K562 (cell line): Measurements from ENCODE around the gene TP53RK. TPM values are rescaled to one million over a fixed set of nuclear protein-coding genes. Genes with fewer than 3 reads are reported as not detected.

Experiments
- ATF4 ChIP-seq: fragments of 450-650 bp; formaldehyde crosslinking; IDR thresholded peaks from 2 replicates; pipeline ENCODE4 v1.4.0; 2022; ENCODE audit warnings: mild to moderate bottlenecking, moderate library complexity
- BCL6 ChIP-seq: fragments of 250-450 bp; sonication (Bioruptor Pico); IDR thresholded peaks from 2 replicates; pipeline ENCODE4 v1.4.0; 2020
- E4F1 ChIP-seq: fragments of 250-450 bp; sonication (Bioruptor Pico); IDR thresholded peaks from 2 replicates; pipeline ENCODE4 v1.5.0; 2021; ENCODE audit warnings: mild to moderate bottlenecking, borderline replicate concordance
- ETV1 ChIP-seq: fragments of 450-650 bp; conservative IDR thresholded peaks from 2 replicates; pipeline ENCODE4 v1.6.1; 2016; ENCODE audit warnings: missing genetic modification characterization, control low read depth, low read depth, missing compliant biosample characterization
- HINFP ChIP-seq: fragments of 450-650 bp; conservative IDR thresholded peaks from 2 replicates; pipeline ENCODE4 v1.6.1; 2016; ENCODE audit warnings: missing genetic modification characterization, low read depth, mild to moderate bottlenecking, control low read depth, missing compliant biosample characterization
- HMG20B ChIP-seq: fragments of 250-450 bp; sonication (Bioruptor Pico); IDR thresholded peaks from 2 replicates; pipeline ENCODE4 v1.5.0; 2021; ENCODE audit warnings: mild to moderate bottlenecking
- MCM7 ChIP-seq, 2 experiments: fragments of 450-650 bp; IDR thresholded peaks; 2 replicates each; pipeline ENCODE4 v1.6.1; 2016 to 2018
- NFE2 ChIP-seq: IDR thresholded peaks from 2 replicates; pipeline ENCODE4 v1.6.1; 2014; ENCODE audit warnings: antibody characterized with exemption, low read depth
- PML ChIP-seq: IDR thresholded peaks from 2 replicates; pipeline ENCODE4 v1.6.1; 2012; ENCODE audit warnings: low read length, inconsistent platforms
- RBM14 ChIP-seq: fragments of 200-400 bp; formaldehyde crosslinking; IDR thresholded peaks from 2 replicates; pipeline ENCODE4 v1.6.1; 2018; ENCODE audit warnings: low read depth, mild to moderate bottlenecking, low read length, moderate library complexity, borderline replicate concordance; ENCODE audit not compliant: insufficient read depth
- THRA ChIP-seq: fragments of 450-650 bp; IDR thresholded peaks from 2 replicates; pipeline ENCODE4 v1.6.1; 2017; ENCODE audit warnings: mild to moderate bottlenecking, moderate library complexity
- ZNF121 ChIP-seq: sonication (generic); formaldehyde crosslinking; conservative IDR thresholded peaks from 2 replicates; pipeline ENCODE4 v1.8.0; 2022; ENCODE audit warnings: missing genetic modification reagents
- ZNF124 ChIP-seq: sonication (generic); formaldehyde crosslinking; IDR thresholded peaks from 2 replicates; pipeline ENCODE4 v1.8.1; 2022; ENCODE audit warnings: missing genetic modification reagents
- ZNF134 ChIP-seq: fragments of 250-450 bp; sonication (Bioruptor Pico); conservative IDR thresholded peaks from 2 replicates; pipeline ENCODE4 v1.4.0; 2020
- ZNF140 ChIP-seq: fragments of 250-450 bp; sonication (Bioruptor Pico); IDR thresholded peaks from 2 replicates; pipeline ENCODE4 v1.8.0; 2021; ENCODE audit warnings: moderate library complexity, mild to moderate bottlenecking, inconsistent platforms
- ZNF311 ChIP-seq: fragments of 250-450 bp; sonication (Bioruptor Pico); IDR thresholded peaks from 2 replicates; pipeline ENCODE4 v1.4.0; 2020; ENCODE audit warnings: mild to moderate bottlenecking, moderate library complexity
- ZNF354B ChIP-seq: fragments of 250-450 bp; sonication (Bioruptor Pico); IDR thresholded peaks from 2 replicates; pipeline ENCODE4 v1.4.0; 2020
- ZNF584 ChIP-seq: fragments of 200-800 bp; sonication (Bioruptor generic); IDR thresholded peaks from 2 replicates; pipeline ENCODE4 v1.6.1; 2016; ENCODE audit warnings: low read depth, mild to moderate bottlenecking, missing genetic modification characterization, missing compliant biosample characterization
- ZNF592 ChIP-seq: fragments of 450-650 bp; IDR thresholded peaks from 2 replicates; pipeline ENCODE4 v1.6.1; 2017; ENCODE audit warnings: antibody characterized with exemption, mild to moderate bottlenecking
- polyA plus RNA-seq, 8 experiments: library from polyadenylated mRNA; depleted of rRNA in 4 of 8; stranded (reverse) in 5 of 8; unstranded in 3 of 8; fragments of >200 nt; fragmentation: Nextera tagmentation in 2 of 8; fragmentation: Illumina TruSeq in 1 of 8; extraction: Ambion mirVana in 2 of 8; extraction: Trizol in 1 of 8; gene quantifications; 2 replicates each; pipeline versions ENCODE4 v1.2.1 to v1.2.3, GENCODE V29; 2011 to 2014; ENCODE audit warnings: inconsistent platforms in 1 of 8, missing spikeins in 1 of 8
- total RNA-seq, 7 experiments: library from RNA; depleted of rRNA in 6 of 7; stranded (reverse); fragments of >200 nt in 6 of 7; fragmentation: Illumina TruSeq in 2 of 7; extraction: Trizol in 2 of 7; gene quantifications; 2 replicates each; pipeline versions ENCODE4 v1.2.1 to v1.2.3, GENCODE V29; 2011 to 2021; ENCODE audit warnings: low replicate concordance in 1 of 7

Gene TP53RK
- total and polyA plus RNA-seq, 9 of the 15 experiments (the other 6 are each of a cell fraction or from before 2014, with no cell fraction given), result 2.9 to 43.5 (median 17.2) TPM

- TF ChIP-seq E4F1 (no peak), PML (peak; percentile 71; the same call in 1 of the 2 replicates), ZNF354B (CRISPR knock-in tag) (no peak), ZNF311 (CRISPR knock-in tag) (no peak), ZNF134 (CRISPR knock-in tag) (no peak), ETV1 (tag) (no peak), ATF4 (CRISPR knock-in tag) (no peak), HINFP (no peak), ZNF121 (CRISPR knock-in tag) (no peak), ZNF140 (no peak), NFE2 (no peak), ZNF592 (no peak), BCL6 (CRISPR knock-in tag) (no peak), THRA (no peak), HMG20B (CRISPR knock-in tag) (no peak), RBM14 (no peak), MCM7 (IDR thresholded peaks at IDR 0.05) (no peak), ZNF584 (no peak), ZNF124 (no peak)
These were observed 40.2 kb downstream of the TP53RK start (continued) for GRCh38 chr20:46648903-46649649.
